Glutamatergic neuron (in vitro differentiated cells): ENCODE measurements around the gene PRR19. TPM values are rescaled to one million over a fixed set of nuclear protein-coding genes. Genes with fewer than 3 reads are reported as not detected.

ENCODE experiments used
- DNase-seq: peaks from one replicate; pipeline ENCODE4 v3.0.0; 2022
- H3K27ac Mint-ChIP-seq: one replicate; pipeline ENCODE4 v1.8.0; 2020; ENCODE audit warnings: mild to moderate bottlenecking, mixed read lengths, inconsistent platforms; ENCODE audit not compliant: unreplicated experiment
- H3K27me3 Mint-ChIP-seq: one replicate; pipeline ENCODE4 v1.8.0; 2020; ENCODE audit warnings: mild to moderate bottlenecking, moderate library complexity, mixed read lengths, inconsistent platforms; ENCODE audit not compliant: unreplicated experiment
- H3K36me3 Mint-ChIP-seq: one replicate; pipeline ENCODE4 v1.8.0; 2020; ENCODE audit warnings: mild to moderate bottlenecking, mixed read lengths, inconsistent platforms; ENCODE audit not compliant: unreplicated experiment
- H3K4me1 Mint-ChIP-seq: one replicate; pipeline ENCODE4 v1.8.0; 2020; ENCODE audit warnings: mild to moderate bottlenecking, low read depth, mixed read lengths, inconsistent platforms; ENCODE audit not compliant: unreplicated experiment
- H3K4me3 Mint-ChIP-seq: one replicate; pipeline ENCODE4 v1.8.0; 2020; ENCODE audit warnings: mild to moderate bottlenecking, mixed read lengths, inconsistent platforms; ENCODE audit not compliant: unreplicated experiment
- H3K9me3 Mint-ChIP-seq: one replicate; pipeline ENCODE4 v1.8.0; 2020; ENCODE audit warnings: mild to moderate bottlenecking, moderate library complexity, mixed read lengths, inconsistent platforms; ENCODE audit not compliant: unreplicated experiment
- CTCF ChIP-seq: fragments of 200-600 bp; sonication (generic); IDR thresholded peaks from one replicate; pipeline ENCODE4 v1.5.0; 2021; ENCODE audit not compliant: partially characterized antibody, unreplicated experiment
- total RNA-seq: library from RNA; stranded (reverse); fragmentation: NEBNext Ultra II Directional; extraction: Animal tissue kit (Norgen Biotek cat#: 25700); gene quantifications from one replicate; pipeline ENCODE4 v1.2.1, GENCODE V29; 2021; ENCODE audit not compliant: unreplicated experiment

Gene PRR19
- total RNA-seq, 1 donor from 2014 or later: 1.6 TPM

DNA sequence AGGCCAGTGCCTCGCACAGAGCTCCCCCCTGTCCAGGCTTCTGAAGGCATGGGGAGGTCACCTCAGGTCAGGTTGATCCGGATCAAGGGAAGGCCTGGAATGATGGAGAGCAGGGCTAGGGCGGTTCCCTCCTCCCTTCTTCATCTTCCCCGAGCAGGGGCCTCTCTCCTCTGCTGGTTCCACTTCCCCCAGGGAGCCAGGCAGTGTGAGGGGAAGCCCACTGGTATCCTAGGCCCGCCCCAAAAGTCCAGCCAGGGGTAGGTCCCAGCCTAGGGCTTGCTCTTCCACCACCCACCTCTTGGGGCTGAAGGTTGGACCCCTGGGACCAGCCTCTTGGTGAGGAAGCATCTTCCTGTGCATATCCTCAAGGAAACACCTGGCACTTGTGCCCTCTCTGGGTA lies 16.4 kb upstream of the PRR19 start:
- Mint-ChIP-seq H3K4me3 (peak overlapping the region; percentile 97), H3K4me1 (peaks cover 12% of the 10 kb centered on the region), H3K9me3 (peaks cover 13% of the 10 kb centered on the region), H3K27ac (peak overlapping the region; percentile 86), H3K27me3 (peaks cover 14% of the 10 kb centered on the region), H3K36me3 (no peaks in the 10 kb centered on the region)
- no peak for TF ChIP-seq CTCF
- no peak for DNase-seq

- Mint-ChIP-seq H3K27me3 (peaks cover 14% of the 10 kb centered on the region), H3K4me3 (peak overlapping the region; percentile 97), H3K27ac (peak overlapping the region; percentile 86), H3K9me3 (peaks cover 13% of the 10 kb centered on the region), H3K36me3 (no peaks in the 10 kb centered on the region), H3K4me1 (peaks cover 12% of the 10 kb centered on the region)
- no peak for TF ChIP-seq CTCF
- DNase-seq: no peak
These were observed 16.0 kb upstream of the PRR19 start for GRCh38 chr19:42285988-42286348.

DNA sequence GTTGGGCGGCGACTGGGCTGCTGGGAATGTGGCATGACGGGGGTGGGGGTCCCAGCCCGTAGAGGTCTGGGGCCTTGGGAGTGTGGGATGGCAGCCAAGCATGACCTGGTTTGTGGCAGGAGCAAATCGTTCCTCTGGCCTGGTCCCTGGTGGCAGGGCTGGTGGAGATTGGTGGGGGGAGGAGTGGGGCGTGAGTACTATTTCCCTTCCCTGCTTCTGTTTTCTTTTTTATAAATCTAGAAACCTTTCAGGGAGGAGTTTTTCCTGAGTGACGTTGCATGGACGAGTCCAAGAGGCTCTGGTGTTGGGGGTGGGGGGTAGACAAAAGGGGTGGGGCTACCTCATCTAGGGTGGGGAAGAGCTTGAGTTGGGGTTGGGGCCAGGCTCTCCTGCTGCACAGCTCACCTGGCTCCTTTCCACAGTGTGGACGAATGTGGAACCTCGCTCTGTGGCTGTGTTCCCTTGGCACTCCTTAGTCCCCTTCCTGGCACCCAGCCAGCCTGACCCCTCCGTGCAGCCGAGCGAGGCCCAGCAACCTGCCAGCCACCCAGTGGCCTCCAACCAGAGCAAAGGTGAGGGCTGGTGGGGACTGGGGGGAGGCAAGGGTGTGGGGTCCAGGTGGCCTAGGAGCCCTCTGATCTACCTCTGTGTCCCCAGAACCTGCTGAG lies 15.4 kb upstream of the PRR19 start:
- peaks cover 13% of the 10 kb centered on the region for H3K9me3 Mint-ChIP-seq
- H3K27me3 Mint-ChIP-seq: peaks cover 14% of the 10 kb centered on the region
- no peak for DNase-seq
- H3K4me3 Mint-ChIP-seq: peak overlapping the region; percentile 97
- H3K27ac Mint-ChIP-seq: peak overlapping the region; percentile 86
- no peak for TF ChIP-seq CTCF
- peaks cover 12% of the 10 kb centered on the region for H3K4me1 Mint-ChIP-seq
- H3K36me3 Mint-ChIP-seq: peaks cover under 1% of the 10 kb centered on the region

- H3K4me1 Mint-ChIP-seq: peaks cover 13% of the 10 kb centered on the region
- TF ChIP-seq CTCF: no peak
- no peak for DNase-seq
- peaks cover 4% of the 10 kb centered on the region for H3K36me3 Mint-ChIP-seq
- H3K27me3 Mint-ChIP-seq: peaks cover 14% of the 10 kb centered on the region
- no peak overlapping the region for H3K27ac Mint-ChIP-seq
- H3K9me3 Mint-ChIP-seq: peaks cover 13% of the 10 kb centered on the region
- H3K4me3 Mint-ChIP-seq: no peak overlapping the region
These were observed 14.7 kb upstream of the PRR19 start for GRCh38 chr19:42287017-42287826.

DNA sequence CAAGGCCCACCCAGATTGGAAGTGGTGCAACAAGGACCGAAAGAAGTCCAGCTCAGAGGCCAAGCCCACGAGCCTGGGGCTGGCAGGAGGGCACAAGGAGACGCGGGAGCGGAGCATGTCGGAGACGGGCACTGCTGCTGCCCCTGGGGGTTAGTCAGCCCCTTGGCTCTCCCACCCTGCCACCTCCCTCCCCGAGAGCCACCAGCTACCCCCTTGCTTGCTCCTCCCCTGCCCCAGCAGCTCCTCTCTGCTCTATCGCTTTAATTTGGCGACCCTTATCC lies 14.2 kb upstream of the PRR19 start:
- no peak overlapping the region for H3K27ac Mint-ChIP-seq
- DNase-seq: no peak
- no peak overlapping the region for H3K4me3 Mint-ChIP-seq
- peaks cover 10% of the 10 kb centered on the region for H3K9me3 Mint-ChIP-seq
- H3K27me3 Mint-ChIP-seq: peaks cover 11% of the 10 kb centered on the region
- peaks cover 4% of the 10 kb centered on the region for H3K36me3 Mint-ChIP-seq
- TF ChIP-seq CTCF: no peak
- H3K4me1 Mint-ChIP-seq: peaks cover 9% of the 10 kb centered on the region
